GM20000 (cell line): Measurements from ENCODE around the gene AK4.

Source experiments
- DNase-seq: peaks from one replicate; pipeline ENCODE4 v3.0.0; 2012; ENCODE audit warnings: low spot score
- CTCF ChIP-seq: IDR thresholded peaks from 2 replicates; pipeline ENCODE4 v1.5.1; 2012; ENCODE audit warnings: mild to moderate bottlenecking, control low read depth; ENCODE audit errors: extremely low read depth, missing control alignments

The AK4 gene

DNA sequence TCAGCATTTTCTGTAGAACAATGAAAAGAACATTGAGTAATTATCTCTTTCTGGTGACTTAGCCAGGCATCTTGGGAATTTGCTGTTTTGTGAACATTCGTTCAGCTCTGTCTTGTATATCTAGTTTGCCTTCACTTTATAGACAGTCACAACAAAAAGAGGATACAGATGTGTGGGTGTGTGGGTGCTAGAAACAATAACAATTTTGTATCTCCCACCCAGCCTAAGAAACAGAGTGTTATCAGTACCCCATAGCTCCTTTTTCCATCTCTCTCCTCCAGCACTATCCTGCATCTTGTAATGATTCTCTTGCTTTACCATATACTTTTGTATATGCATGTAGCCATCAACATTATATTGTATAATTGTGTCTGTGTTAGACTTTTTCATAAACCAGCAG is 33.0 kb downstream of the AK4 start:
- DNase-seq = no peak
- no peak for TF ChIP-seq CTCF

GRCh38 chr1:65182658-65183268 is 34.8 kb downstream of the AK4 start:
- TF ChIP-seq CTCF = no peak
- no peak for DNase-seq

DNA sequence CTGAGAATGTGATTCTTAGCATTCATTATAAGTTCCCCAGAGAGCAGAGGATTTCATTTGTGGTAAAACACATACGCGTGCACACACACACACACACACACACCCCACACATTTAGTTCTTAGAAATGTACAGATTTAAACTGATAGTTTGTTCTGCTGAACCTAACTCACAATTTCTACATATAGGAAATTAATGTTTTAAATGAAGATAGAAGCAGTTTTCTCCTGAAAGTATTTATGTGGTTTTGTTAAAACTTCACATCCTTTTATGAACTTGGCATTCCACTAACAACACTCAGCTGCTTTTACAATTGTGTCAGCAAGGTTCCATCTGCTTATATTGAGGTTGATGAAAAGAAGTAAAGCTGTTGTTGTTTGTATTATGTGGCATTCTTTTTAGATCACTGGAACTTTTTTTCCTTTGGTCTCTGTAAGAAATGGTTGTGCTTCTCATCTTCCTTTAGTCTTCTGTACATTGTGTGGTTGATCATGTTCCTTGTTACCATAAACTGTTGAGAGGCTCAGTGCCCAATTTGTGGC is 41.6 kb downstream of the AK4 start:
- TF ChIP-seq CTCF = no peak
- no peak for DNase-seq

DNA sequence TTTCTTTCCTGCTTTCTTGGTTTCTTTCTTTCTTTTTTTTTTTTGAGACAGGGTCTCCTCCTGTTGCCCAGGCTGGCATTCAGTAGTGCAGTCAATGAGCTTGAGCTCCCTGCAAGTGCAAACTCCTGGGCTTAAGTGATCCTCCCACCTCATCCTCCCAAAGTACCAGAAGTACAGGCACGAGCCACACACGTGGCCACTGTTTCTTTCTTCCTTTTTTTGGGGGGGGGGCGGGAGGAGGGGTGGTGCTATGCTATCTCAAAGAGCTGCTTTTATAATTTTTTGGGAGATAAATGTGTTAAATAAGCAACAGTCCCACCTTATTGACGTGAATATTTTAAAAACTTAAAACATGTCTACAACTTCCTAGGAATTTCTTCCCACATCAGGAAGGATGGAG is 42.2 kb downstream of the AK4 start:
- TF ChIP-seq CTCF = no peak
- no peak for DNase-seq

DNA sequence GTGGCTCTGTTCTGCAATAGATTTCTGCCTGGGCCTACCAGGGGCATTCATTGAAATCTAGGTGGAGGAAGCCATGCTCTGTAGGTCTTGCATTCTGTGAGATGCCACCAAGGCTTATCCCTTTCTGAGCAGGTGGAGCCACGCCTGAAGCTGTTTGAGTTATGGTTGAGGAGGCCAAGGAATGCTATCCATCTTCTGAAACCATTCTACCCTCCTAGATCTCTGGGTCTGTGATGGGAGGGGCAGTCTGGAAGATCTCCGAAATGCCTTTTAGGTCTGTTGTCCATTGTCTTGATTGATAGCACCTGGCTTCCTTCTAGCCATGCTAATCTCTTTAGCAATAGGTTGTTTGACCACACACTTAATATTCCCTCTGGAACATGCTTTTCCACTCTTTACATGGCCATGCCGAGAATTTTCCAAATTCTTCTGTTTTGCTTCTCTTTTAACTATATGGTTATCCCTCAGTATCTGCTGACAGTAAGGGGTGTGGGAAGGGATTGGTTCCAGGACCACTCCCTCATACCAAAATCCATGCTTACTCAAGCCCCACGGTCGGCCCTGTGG is 45.2 kb downstream of the AK4 start:
- no peak for DNase-seq
- TF ChIP-seq CTCF = no peak

- no peak for TF ChIP-seq CTCF
- DNase-seq = no peak
Observed at GRCh38 chr1:65195495-65196417, 47.8 kb downstream of the AK4 start.

- DNase-seq = no peak
- no peak for TF ChIP-seq CTCF
Observed at GRCh38 chr1:65196926-65197325, 48.9 kb downstream of the AK4 start.
